HG03575 (cell line): ENCODE data around the gene SIGLEC8.
"Not testable (repeated sequence)": the region's sequence is repeated elsewhere in the genome, so short reads cannot be mapped to it uniquely, and the experiment has no call there.

ENCODE experiments used
- ATAC-seq: cut with Tn5 transposase; IDR thresholded peaks from one replicate; pipeline ENCODE4 v1.9.1; 2021; ENCODE audit not compliant: unreplicated experiment, insufficient number of reproducible peaks, low FRiP score; ENCODE audit errors: extremely low read depth

Gene SIGLEC8

GRCh38 chr19:51477344-51477743, 19.1 kb upstream of the SIGLEC8 start:
- ATAC-seq = no peak

- ATAC-seq = no peak
Measured at GRCh38 chr19:51476164-51476563, 17.9 kb upstream of the SIGLEC8 start.

GRCh38 chr19:51473009-51473707, 14.9 kb upstream of the SIGLEC8 start:
- no peak for ATAC-seq

- ATAC-seq = no peak
Measured at GRCh38 chr19:51472607-51473006, 14.4 kb upstream of the SIGLEC8 start.

GRCh38 chr19:51471527-51471926, 13.3 kb upstream of the SIGLEC8 start:
- ATAC-seq = no peak

GRCh38 chr19:51470966-51471365, 12.7 kb upstream of the SIGLEC8 start:
- ATAC-seq = no peak

- no peak for ATAC-seq
Measured at GRCh38 chr19:51469629-51470028, 11.4 kb upstream of the SIGLEC8 start.

- no peak for ATAC-seq
Measured at GRCh38 chr19:51469162-51469561, 10.9 kb upstream of the SIGLEC8 start.

GRCh38 chr19:51468545-51468920, 10.3 kb upstream of the SIGLEC8 start:
- no peak for ATAC-seq

- no peak for ATAC-seq
Measured at GRCh38 chr19:51467864-51468544, 9.8 kb upstream of the SIGLEC8 start.

- ATAC-seq = no peak
Measured at GRCh38 chr19:51466723-51467122, 8.5 kb upstream of the SIGLEC8 start.

GRCh38 chr19:51463976-51464581, 5.8 kb upstream of the SIGLEC8 start:
- ATAC-seq = not testable (repeated sequence)

- ATAC-seq = no peak
Measured at GRCh38 chr19:51462681-51463080, 4.4 kb upstream of the SIGLEC8 start.

- ATAC-seq = no peak
Measured at GRCh38 chr19:51462276-51462675, 4.0 kb upstream of the SIGLEC8 start.

- no peak for ATAC-seq
Measured at GRCh38 chr19:51461723-51462161, 3.5 kb upstream of the SIGLEC8 start.

- ATAC-seq = no peak
Measured at GRCh38 chr19:51460164-51460992, 2.1 kb upstream of the SIGLEC8 start.

- no peak for ATAC-seq
Measured at GRCh38 chr19:51458899-51459505, 748 bp upstream of the SIGLEC8 start.

- ATAC-seq = no peak
Measured at GRCh38 chr19:51457351-51458013, 772 bp downstream of the SIGLEC8 start.
